Activated CD4-positive, CD25-positive, alpha-beta regulatory T cell treated with anti-CD3 and anti-CD28 coated beads, Interleukin-2, amount 50 U/mL, for 24 hours (primary cell): ENCODE measurements around the gene KRTAP5-7.
"Not testable (repeated sequence)": the region's sequence is repeated elsewhere in the genome, so short reads cannot be mapped to it uniquely, and the experiment has no call there.

Source experiments
- ATAC-seq, 2 donors: fragments of 150-1000 bp; cut with Tn5 transposase; one replicate each; pipeline ENCODE4 v1.10.0; 2021; ENCODE audit warnings: mild to moderate bottlenecking in 1 of 2, moderate library complexity in 1 of 2

KRTAP5-7 gene

GRCh38 chr11:71564430-71564829 is 37.4 kb downstream of the KRTAP5-7 start:
- no peak for ATAC-seq

GRCh38 chr11:71565263-71565662 is 38.2 kb downstream of the KRTAP5-7 start, which contains the start of gene KRTAP5-10:
Gene KRTAP5-10, plus strand, starts transcription at chr11:71565563. Its CDS starts 25 bp downstream, at chr11:71565588.
- ATAC-seq = no peak

- no peak for ATAC-seq
Observed at GRCh38 chr11:71566081-71566620, 39.1 kb downstream of the KRTAP5-7 start.

GRCh38 chr11:71566626-71567599 is 39.8 kb downstream of the KRTAP5-7 start:
- not testable (repeated sequence) for ATAC-seq

- ATAC-seq = not testable (repeated sequence)
Observed at GRCh38 chr11:71567633-71568032, 40.6 kb downstream of the KRTAP5-7 start.

- no peak for ATAC-seq
Observed at GRCh38 chr11:71568704-71569349, 41.8 kb downstream of the KRTAP5-7 start.

GRCh38 chr11:71571101-71571850 is 44.2 kb downstream of the KRTAP5-7 start:
- not testable (repeated sequence) for ATAC-seq

- ATAC-seq = no peak
Observed at GRCh38 chr11:71572811-71573210, 45.7 kb downstream of the KRTAP5-7 start.

- ATAC-seq = no peak
Observed at GRCh38 chr11:71574418-71574817, 47.4 kb downstream of the KRTAP5-7 start.

GRCh38 chr11:71575723-71576424 is 48.8 kb downstream of the KRTAP5-7 start:
- no peak for ATAC-seq

GRCh38 chr11:71576688-71577465 is 49.8 kb downstream of the KRTAP5-7 start:
- not testable (repeated sequence) for ATAC-seq

- no peak for ATAC-seq
Observed at GRCh38 chr11:71577469-71578004, 50.5 kb downstream of the KRTAP5-7 start.
